Panc1 (cell line): ENCODE data around the gene PRKCD.

ENCODE experiments used
- SIN3A ChIP-seq: IDR thresholded peaks from 2 replicates; pipeline ENCODE4 v1.6.1; 2012; ENCODE audit warnings: low read depth, mild to moderate bottlenecking, low read length, moderate library complexity, borderline replicate concordance; ENCODE audit not compliant: insufficient read depth
- TCF7L2 ChIP-seq: IDR thresholded peaks from 2 replicates; pipeline ENCODE4 v1.6.1; 2011; ENCODE audit warnings: mild to moderate bottlenecking, low read depth, low read length, inconsistent platforms
- TF ChIP-seq, protein P1 (sequence below): fragments of 450-650 bp; IDR thresholded peaks from 2 replicates; pipeline ENCODE4 v1.5.1; 2017; ENCODE audit warnings: mild to moderate bottlenecking
- TF ChIP-seq, protein P2 (sequence below), 2 experiments: IDR thresholded peaks; 2 replicates each; pipeline ENCODE4 v1.6.1; 2011 to 2012; ENCODE audit warnings: low read depth in 2 of 2, control low read depth in 1 of 2, low read length in 1 of 2, mild to moderate bottlenecking in 1 of 2, moderate library complexity in 1 of 2; ENCODE audit not compliant: insufficient read depth in 1 of 2

DNA sequence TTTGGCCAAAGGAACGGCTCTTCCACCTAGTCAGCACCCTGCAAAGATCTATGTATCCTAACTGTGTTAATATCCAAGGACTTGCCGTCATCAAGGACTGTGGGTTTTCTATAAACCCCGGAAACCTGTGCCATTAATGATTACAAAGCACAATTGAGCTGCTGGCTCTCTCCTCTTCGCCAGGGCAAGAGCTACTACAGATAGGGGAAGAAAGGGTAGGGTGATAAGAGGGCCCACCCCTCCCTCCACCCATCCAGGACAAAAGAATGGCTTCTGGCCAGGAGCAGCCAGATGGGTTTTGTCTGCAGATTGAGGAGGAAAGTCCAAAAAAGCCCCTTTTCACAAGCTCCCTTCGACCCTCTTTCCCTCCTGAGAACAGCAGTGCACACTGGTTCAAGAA, 40.7 kb upstream of the PRKCD start:
- TF ChIP-seq, protein P1, sequence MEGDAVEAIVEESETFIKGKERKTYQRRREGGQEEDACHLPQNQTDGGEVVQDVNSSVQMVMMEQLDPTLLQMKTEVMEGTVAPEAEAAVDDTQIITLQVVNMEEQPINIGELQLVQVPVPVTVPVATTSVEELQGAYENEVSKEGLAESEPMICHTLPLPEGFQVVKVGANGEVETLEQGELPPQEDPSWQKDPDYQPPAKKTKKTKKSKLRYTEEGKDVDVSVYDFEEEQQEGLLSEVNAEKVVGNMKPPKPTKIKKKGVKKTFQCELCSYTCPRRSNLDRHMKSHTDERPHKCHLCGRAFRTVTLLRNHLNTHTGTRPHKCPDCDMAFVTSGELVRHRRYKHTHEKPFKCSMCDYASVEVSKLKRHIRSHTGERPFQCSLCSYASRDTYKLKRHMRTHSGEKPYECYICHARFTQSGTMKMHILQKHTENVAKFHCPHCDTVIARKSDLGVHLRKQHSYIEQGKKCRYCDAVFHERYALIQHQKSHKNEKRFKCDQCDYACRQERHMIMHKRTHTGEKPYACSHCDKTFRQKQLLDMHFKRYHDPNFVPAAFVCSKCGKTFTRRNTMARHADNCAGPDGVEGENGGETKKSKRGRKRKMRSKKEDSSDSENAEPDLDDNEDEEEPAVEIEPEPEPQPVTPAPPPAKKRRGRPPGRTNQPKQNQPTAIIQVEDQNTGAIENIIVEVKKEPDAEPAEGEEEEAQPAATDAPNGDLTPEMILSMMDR = no peak
- TF ChIP-seq SIN3A = no peak
- TF ChIP-seq, protein P2, sequence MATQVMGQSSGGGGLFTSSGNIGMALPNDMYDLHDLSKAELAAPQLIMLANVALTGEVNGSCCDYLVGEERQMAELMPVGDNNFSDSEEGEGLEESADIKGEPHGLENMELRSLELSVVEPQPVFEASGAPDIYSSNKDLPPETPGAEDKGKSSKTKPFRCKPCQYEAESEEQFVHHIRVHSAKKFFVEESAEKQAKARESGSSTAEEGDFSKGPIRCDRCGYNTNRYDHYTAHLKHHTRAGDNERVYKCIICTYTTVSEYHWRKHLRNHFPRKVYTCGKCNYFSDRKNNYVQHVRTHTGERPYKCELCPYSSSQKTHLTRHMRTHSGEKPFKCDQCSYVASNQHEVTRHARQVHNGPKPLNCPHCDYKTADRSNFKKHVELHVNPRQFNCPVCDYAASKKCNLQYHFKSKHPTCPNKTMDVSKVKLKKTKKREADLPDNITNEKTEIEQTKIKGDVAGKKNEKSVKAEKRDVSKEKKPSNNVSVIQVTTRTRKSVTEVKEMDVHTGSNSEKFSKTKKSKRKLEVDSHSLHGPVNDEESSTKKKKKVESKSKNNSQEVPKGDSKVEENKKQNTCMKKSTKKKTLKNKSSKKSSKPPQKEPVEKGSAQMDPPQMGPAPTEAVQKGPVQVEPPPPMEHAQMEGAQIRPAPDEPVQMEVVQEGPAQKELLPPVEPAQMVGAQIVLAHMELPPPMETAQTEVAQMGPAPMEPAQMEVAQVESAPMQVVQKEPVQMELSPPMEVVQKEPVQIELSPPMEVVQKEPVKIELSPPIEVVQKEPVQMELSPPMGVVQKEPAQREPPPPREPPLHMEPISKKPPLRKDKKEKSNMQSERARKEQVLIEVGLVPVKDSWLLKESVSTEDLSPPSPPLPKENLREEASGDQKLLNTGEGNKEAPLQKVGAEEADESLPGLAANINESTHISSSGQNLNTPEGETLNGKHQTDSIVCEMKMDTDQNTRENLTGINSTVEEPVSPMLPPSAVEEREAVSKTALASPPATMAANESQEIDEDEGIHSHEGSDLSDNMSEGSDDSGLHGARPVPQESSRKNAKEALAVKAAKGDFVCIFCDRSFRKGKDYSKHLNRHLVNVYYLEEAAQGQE (IDR thresholded peaks at IDR 0.05; ENCODE audit: insufficient read depth in 1 of 2, low read depth in 2 of 2, low read length in 1 of 2) = no peak
- TF ChIP-seq TCF7L2 = no peak
